ENCODE data around the gene RNF26. TPM values are rescaled to one million over a fixed set of nuclear protein-coding genes. Genes with fewer than 3 reads are reported as not detected.

Gene RNF26
- total RNA-seq, result 15.0 and 16.8 TPM in 2 replicates

GRCh38 chr11:119334174-119334930 lies at the start of gene RNF26:
RNF26 (plus strand) TSS chr11:119334527; CDS start chr11:119335123, 596 bp downstream.

GRCh38 chr11:119316729-119317591 lies 17.4 kb upstream of the RNF26 start, which contains the start of gene MCAM:
MCAM (minus strand) TSS chr11:119317130; CDS start chr11:119317101, 29 bp downstream.

GRCh38 chr11:119340335-119341221 lies 6.3 kb downstream of the RNF26 start, which contains the start of gene C1QTNF5:
C1QTNF5 (minus strand) TSS chr11:119340883; CDS start chr11:119340397, 486 bp downstream.

GRCh38 chr11:119346605-119347004 lies 12.3 kb downstream of the RNF26 start, which contains the start of gene MFRP:
MFRP (minus strand) TSS chr11:119346705; CDS start chr11:119346513, 192 bp downstream.

GRCh38 chr11:119381181-119381988 lies 47.1 kb downstream of the RNF26 start, which contains the start of gene USP2:
USP2 (minus strand) TSS chr11:119381690; CDS start chr11:119373480, 8,210 bp downstream.

Other genes with a start within 250 kb of the RNF26 start
- 10.5 and 27.9 TPM in 2 replicates for gene HMBS, start 249.6 kb upstream of the RNF26 start, total RNA-seq
- gene DPAGT1, start 232.7 kb upstream of the RNF26 start, total RNA-seq, result 28.2 and 33.6 TPM in 2 replicates
- 5.0 and 5.8 TPM in 2 replicates for gene C2CD2L, start 227.2 kb upstream of the RNF26 start, total RNA-seq
- 5.2 and 17.0 TPM in 2 replicates for gene HINFP, start 212.9 kb upstream of the RNF26 start, total RNA-seq
- 0.42 and 0.79 TPM in 2 replicates for gene ABCG4, start 185.5 kb upstream of the RNF26 start, total RNA-seq
- 21.8 and 28.5 TPM in 2 replicates for gene NLRX1, start 165.8 kb upstream of the RNF26 start, total RNA-seq
- not detected in 2 replicates for gene NHERF4, start 149.1 kb upstream of the RNF26 start, total RNA-seq
- gene CBL, start 128.2 kb upstream of the RNF26 start, total RNA-seq, result 7.5 and 10.3 TPM in 2 replicates
- gene MCAM, start 17.4 kb upstream of the RNF26 start, total RNA-seq, result 197 and 367 TPM in 2 replicates
- 0.07 TPM in 1 of 2 replicates, not detected in the other for gene C1QTNF5, start 6.4 kb downstream of the RNF26 start, total RNA-seq
- not detected in 2 replicates for gene MFRP, start 12.2 kb downstream of the RNF26 start, total RNA-seq
- gene USP2, start 47.2 kb downstream of the RNF26 start, total RNA-seq, result 1.1 and 1.9 TPM in 2 replicates
- 9.2 and 11.4 TPM in 2 replicates for gene THY1, start 88.6 kb downstream of the RNF26 start, total RNA-seq

All from airway epithelial cell (primary cell).